SU-DHL-6 (cell line): Measurements from ENCODE around the gene EGLN1.

Experiments used
- H2AFZ ChIP-seq: fragments of 200-600 bp; sonication (generic); 2 replicates; pipeline ENCODE4 v1.6.1; 2014; ENCODE audit warnings: low read depth, mild to moderate bottlenecking, moderate library complexity, mixed read lengths, antibody characterized with exemption, low read length; ENCODE audit not compliant: severe bottlenecking
- H3F3A ChIP-seq: fragments of 200-600 bp; shearing (Covaris generic); 2 replicates; pipeline ENCODE4 v1.6.0; 2016; ENCODE audit warnings: antibody characterized with exemption, mild to moderate bottlenecking; ENCODE audit not compliant: insufficient read depth
- H3K27ac ChIP-seq: fragments of 200-600 bp; sonication (generic); 2 replicates; pipeline ENCODE4 v1.5.1; 2016; ENCODE audit warnings: low read depth, mild to moderate bottlenecking, low read length, moderate library complexity, mixed read lengths
- H3K27me3 ChIP-seq: fragments of 200-600 bp; sonication (generic), shearing (Covaris generic); 2 replicates; pipeline ENCODE4 v1.6.0; 2014; ENCODE audit warnings: mild to moderate bottlenecking, low read length
- H3K36me3 ChIP-seq: fragments of 200-600 bp; sonication (generic); 2 replicates; pipeline ENCODE4 v1.6.1; 2014; ENCODE audit warnings: mild to moderate bottlenecking, low read length, mixed read lengths
- H3K4me2 ChIP-seq: fragments of 300-600, 200-600 bp; shearing (Covaris generic), sonication (generic); 2 replicates; pipeline ENCODE4 v1.6.0; 2014; ENCODE audit warnings: low read length, low read depth, mild to moderate bottlenecking; ENCODE audit not compliant: poor library complexity, severe bottlenecking
- H3K4me3 ChIP-seq: fragments of 200-600 bp; sonication (generic); 2 replicates; pipeline ENCODE4 v1.5.1; 2014; ENCODE audit warnings: antibody characterized with exemption, low read length, mild to moderate bottlenecking, mixed read lengths; ENCODE audit not compliant: insufficient read depth, poor library complexity, severe bottlenecking
- H3K79me2 ChIP-seq: fragments of 200-600 bp; sonication (generic); 2 replicates; pipeline ENCODE4 v1.6.1; 2014; ENCODE audit warnings: mild to moderate bottlenecking, low read length, moderate library complexity; ENCODE audit not compliant: insufficient read depth
- H3K9ac ChIP-seq: fragments of 200-600 bp; sonication (generic); 2 replicates; pipeline ENCODE4 v1.7.0; 2014; ENCODE audit warnings: mild to moderate bottlenecking, low read length
- H3K9me2 ChIP-seq: fragments of 200-600 bp; sonication (generic); replicated peaks from 2 replicates; pipeline ENCODE4 v1.6.1; 2014; ENCODE audit warnings: low read length; ENCODE audit not compliant: insufficient read depth
- H3K9me3 ChIP-seq: fragments of 200-600 bp; sonication (generic); 2 replicates; pipeline ENCODE4 v1.6.1; 2014; ENCODE audit warnings: low read length, mixed read lengths; ENCODE audit not compliant: insufficient read depth
- H4K20me1 ChIP-seq: fragments of 200-600 bp; sonication (generic); 2 replicates; pipeline ENCODE4 v1.6.1; 2014; ENCODE audit warnings: low read depth, mild to moderate bottlenecking, antibody characterized with exemption, low read length, moderate library complexity, mixed read lengths
- EZH2phosphoT487 ChIP-seq: fragments of 200-600 bp; sonication (generic), shearing (Covaris generic); conservative IDR thresholded peaks from 2 replicates; pipeline ENCODE4 v1.6.1; 2018; ENCODE audit warnings: mild to moderate bottlenecking, antibody characterized with exemption, low read length, moderate library complexity, mixed read lengths
- TF ChIP-seq, protein P1 (sequence below): fragments of 200-600 bp; sonication (generic); IDR thresholded peaks from one replicate; pipeline ENCODE4 v1.5.1; 2017; ENCODE audit warnings: antibody characterized with exemption, mild to moderate bottlenecking, low read length, moderate library complexity; ENCODE audit not compliant: insufficient read depth, poor library complexity, severe bottlenecking

Gene EGLN1

DNA sequence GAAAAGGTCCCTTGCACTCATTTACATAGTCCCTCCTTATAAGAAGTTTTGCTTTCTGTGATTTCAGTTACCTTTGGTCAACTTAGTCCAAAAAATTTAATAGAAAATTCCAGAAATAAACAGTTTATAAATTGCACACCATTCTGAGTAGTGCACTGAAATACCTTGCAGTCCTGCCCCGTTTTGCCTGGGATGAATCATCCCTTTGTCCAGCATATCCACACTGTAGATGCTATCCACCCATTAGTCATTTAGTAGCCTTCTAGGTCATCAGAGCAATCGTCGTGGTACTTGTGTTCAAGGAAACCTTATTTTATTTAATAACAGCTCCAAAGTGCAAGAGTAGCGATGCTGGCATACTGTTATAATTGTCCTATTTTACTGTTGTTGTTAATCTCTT lies 46.0 kb downstream of the EGLN1 start:
- Histone ChIP-seq H3K4me3 (no peak overlapping the region), H3K4me2 (no peak overlapping the region), H3K79me2 (no peaks in the 10 kb centered on the region), H2AFZ (no peak overlapping the region), H3K27me3 (no peaks in the 10 kb centered on the region), H3K36me3 (no peaks in the 10 kb centered on the region), H4K20me1 (no peaks in the 10 kb centered on the region), H3K9me3 (no peaks in the 10 kb centered on the region), H3F3A (no peaks in the 10 kb centered on the region), H3K9me2 (no peaks in the 10 kb centered on the region), H3K27ac (no peak overlapping the region), H3K9ac (no peak overlapping the region)
- no peak for TF ChIP-seq EZH2phosphoT487
- TF ChIP-seq, protein P1, sequence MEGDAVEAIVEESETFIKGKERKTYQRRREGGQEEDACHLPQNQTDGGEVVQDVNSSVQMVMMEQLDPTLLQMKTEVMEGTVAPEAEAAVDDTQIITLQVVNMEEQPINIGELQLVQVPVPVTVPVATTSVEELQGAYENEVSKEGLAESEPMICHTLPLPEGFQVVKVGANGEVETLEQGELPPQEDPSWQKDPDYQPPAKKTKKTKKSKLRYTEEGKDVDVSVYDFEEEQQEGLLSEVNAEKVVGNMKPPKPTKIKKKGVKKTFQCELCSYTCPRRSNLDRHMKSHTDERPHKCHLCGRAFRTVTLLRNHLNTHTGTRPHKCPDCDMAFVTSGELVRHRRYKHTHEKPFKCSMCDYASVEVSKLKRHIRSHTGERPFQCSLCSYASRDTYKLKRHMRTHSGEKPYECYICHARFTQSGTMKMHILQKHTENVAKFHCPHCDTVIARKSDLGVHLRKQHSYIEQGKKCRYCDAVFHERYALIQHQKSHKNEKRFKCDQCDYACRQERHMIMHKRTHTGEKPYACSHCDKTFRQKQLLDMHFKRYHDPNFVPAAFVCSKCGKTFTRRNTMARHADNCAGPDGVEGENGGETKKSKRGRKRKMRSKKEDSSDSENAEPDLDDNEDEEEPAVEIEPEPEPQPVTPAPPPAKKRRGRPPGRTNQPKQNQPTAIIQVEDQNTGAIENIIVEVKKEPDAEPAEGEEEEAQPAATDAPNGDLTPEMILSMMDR: no peak

- no peak overlapping the region for H3K4me2 ChIP-seq
- H3K4me3 ChIP-seq: no peak overlapping the region
- H3K27ac ChIP-seq: no peak overlapping the region
- no peaks in the 10 kb centered on the region for H4K20me1 ChIP-seq
- no peak overlapping the region for H2AFZ ChIP-seq
- no peaks in the 10 kb centered on the region for H3F3A ChIP-seq
- H3K9me2 ChIP-seq: no peaks in the 10 kb centered on the region
- H3K9ac ChIP-seq: no peak overlapping the region
- no peaks in the 10 kb centered on the region for H3K9me3 ChIP-seq
- no peaks in the 10 kb centered on the region for H3K27me3 ChIP-seq
- no peaks in the 10 kb centered on the region for H3K36me3 ChIP-seq
- TF ChIP-seq EZH2phosphoT487: no peak
- TF ChIP-seq, protein P1: no peak
- H3K79me2 ChIP-seq: no peaks in the 10 kb centered on the region
Measured at GRCh38 chr1:231374394-231374793, 47.7 kb downstream of the EGLN1 start.

- Histone ChIP-seq H3K27me3 (no peaks in the 10 kb centered on the region), H4K20me1 (no peaks in the 10 kb centered on the region), H3F3A (no peaks in the 10 kb centered on the region), H3K9me3 (no peaks in the 10 kb centered on the region), H3K27ac (no peak overlapping the region), H2AFZ (no peak overlapping the region), H3K9me2 (no peaks in the 10 kb centered on the region), H3K4me3 (no peak overlapping the region), H3K4me2 (no peak overlapping the region), H3K79me2 (no peaks in the 10 kb centered on the region), H3K36me3 (no peaks in the 10 kb centered on the region), H3K9ac (no peak overlapping the region)
- TF ChIP-seq, protein P1: no peak
- TF ChIP-seq EZH2phosphoT487: no peak
Measured at GRCh38 chr1:231372501-231372900, 49.6 kb downstream of the EGLN1 start.

DNA sequence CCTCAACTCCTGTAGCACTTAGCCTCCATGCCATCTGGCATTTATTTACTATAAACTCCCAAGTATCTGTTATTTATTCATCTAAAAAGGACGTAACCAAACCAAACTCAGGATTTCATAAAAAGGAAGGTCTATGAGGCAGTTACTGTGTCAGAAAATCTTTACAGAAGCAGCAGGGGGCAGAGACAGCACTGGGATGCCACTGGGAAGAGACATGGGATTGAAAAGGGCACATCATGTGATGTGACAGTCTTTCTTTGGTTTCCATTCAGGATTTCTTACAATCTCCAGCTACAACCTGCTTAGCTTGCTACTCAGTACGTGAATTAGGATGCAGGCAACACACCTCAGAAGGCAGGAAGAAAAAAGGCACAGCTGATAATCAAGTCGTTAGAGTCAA lies 52.8 kb downstream of the EGLN1 start:
- H3K27ac ChIP-seq: no peak overlapping the region
- H3K79me2 ChIP-seq: no peaks in the 10 kb centered on the region
- TF ChIP-seq, protein P1: no peak
- TF ChIP-seq EZH2phosphoT487: no peak
- no peaks in the 10 kb centered on the region for H3K27me3 ChIP-seq
- no peak overlapping the region for H2AFZ ChIP-seq
- H4K20me1 ChIP-seq: no peaks in the 10 kb centered on the region
- H3K9me3 ChIP-seq: no peaks in the 10 kb centered on the region
- H3K9ac ChIP-seq: no peak overlapping the region
- H3K9me2 ChIP-seq: no peaks in the 10 kb centered on the region
- H3K4me2 ChIP-seq: no peak overlapping the region
- H3F3A ChIP-seq: no peaks in the 10 kb centered on the region
- no peak overlapping the region for H3K4me3 ChIP-seq
- no peaks in the 10 kb centered on the region for H3K36me3 ChIP-seq
